Thyroid gland (tissue), 4 donors: ENCODE results near the gene C4orf50.

Experiments
- CTCF ChIP-seq, 6 experiments: fragments of 200-600 bp in 3 of 6; fragments of 450-650 bp in 3 of 6; sonication (generic) in 3 of 6; IDR thresholded peaks; one replicate each; pipeline ENCODE4 v1.5.1; 2016 to 2019; ENCODE audit warnings: antibody characterized with exemption in 6 of 6, mild to moderate bottlenecking in 2 of 6, inconsistent platforms in 1 of 6, moderate library complexity in 1 of 6
- POLR2A ChIP-seq, 2 donors: fragments of 450-650 bp; IDR thresholded peaks; one replicate each; pipeline ENCODE4 v1.6.1; 2017; ENCODE audit warnings: antibody characterized with exemption in 2 of 2, mild to moderate bottlenecking in 2 of 2, moderate library complexity in 1 of 2

GRCh38 chr4:5989236-5990225 is 28.7 kb downstream of the C4orf50 start:
- TF ChIP-seq CTCF (IDR thresholded peaks at IDR 0.05) (no peak), POLR2A (IDR thresholded peaks at IDR 0.05) (no peak)
